Upper lobe of left lung (tissue), 6 donors: ENCODE data around the gene CDCA5. TPM values are rescaled to one million over a fixed set of nuclear protein-coding genes. Genes with fewer than 3 reads are reported as not detected.

ENCODE experiments used
- ATAC-seq, 2 donors: fragments of 200-7000 bp; cut with Tn5 transposase; one replicate each; pipeline ENCODE4 v1.9.1; 2022; ENCODE audit warnings: mild to moderate bottlenecking in 2 of 2, moderate library complexity in 2 of 2; ENCODE audit not compliant: low FRiP score in 2 of 2
- DNase-seq, 2 donors: peaks; one replicate each; pipeline ENCODE4 v3.0.0-alpha.2; 2019 to 2020
- H3K27ac ChIP-seq, 4 donors: fragments of 200-600 bp; sonication (generic); one replicate each; pipeline ENCODE4 v1.5.1; 2016 to 2019
- H3K27me3 ChIP-seq, 4 donors: fragments of 200-600 bp; sonication (generic); one replicate each; pipeline ENCODE4 v1.5.1; 2017 to 2019
- H3K36me3 ChIP-seq, 4 donors: fragments of 200-600 bp; sonication (generic); one replicate each; pipeline ENCODE4 v1.5.1; 2016 to 2019
- H3K4me1 ChIP-seq, 4 donors: fragments of 200-600 bp; sonication (generic); one replicate each; pipeline ENCODE4 v1.5.1; 2018 to 2019
- H3K4me3 ChIP-seq, 4 donors: fragments of 200-600 bp; sonication (generic); one replicate each; pipeline ENCODE4 v1.5.1; 2017 to 2019; ENCODE audit warnings: mild to moderate bottlenecking in 2 of 4, moderate library complexity in 1 of 4
- H3K9me3 ChIP-seq, 4 donors: fragments of 200-600 bp; sonication (generic); one replicate each; pipeline ENCODE4 v1.5.1; 2018 to 2019
- EP300 ChIP-seq, 4 donors: sonication (generic); formaldehyde crosslinking; IDR thresholded peaks; one replicate each; pipeline ENCODE4 v1.5.1; 2017; ENCODE audit warnings: antibody characterized with exemption in 4 of 4, control low read depth in 2 of 4
- POLR2A ChIP-seq, 4 donors: fragments of 450-650 bp; IDR thresholded peaks; one replicate each; pipeline ENCODE4 v1.5.1; 2016 to 2017; ENCODE audit warnings: antibody characterized with exemption in 4 of 4, mild to moderate bottlenecking in 2 of 4
- POLR2AphosphoS5 ChIP-seq, 2 donors: sonication (generic); formaldehyde crosslinking; IDR thresholded peaks; one replicate each; pipeline ENCODE4 v1.5.1; 2017; ENCODE audit warnings: antibody characterized with exemption in 2 of 2
- WGBS, 2 donors: methylation state at CpG; one replicate each; pipeline ENCODE4 v1.1.5; 2017 to 2018; 5-methylcytosine and 5-hydroxymethylcytosine counted together
- total RNA-seq, 6 donors: library from RNA; depleted of rRNA in 4 of 6; stranded (reverse); fragments of >200 nt in 4 of 6; gene quantifications; one replicate each; pipeline versions ENCODE4 v1.1.0 to v1.2.1, GENCODE V29; 2016 to 2021
- TF ChIP-seq, protein P1 (sequence below), 6 experiments: fragments of 450-650 bp in 4 of 6; fragments of 200-600 bp in 2 of 6; sonication (generic) in 2 of 6; IDR thresholded peaks; one replicate each; pipeline ENCODE4 v1.5.1; 2016 to 2019; ENCODE audit warnings: antibody characterized with exemption in 6 of 6
- donor health status: DM: no; HTN: no; CAD: no; lungs with moderate emphysema.
- donor health status: DM: no; HTN: yes; CAD: no; lungs with severe emphysema.

Gene CDCA5
- total RNA-seq, 6 donors from 2014 or later: 1.0 to 4.4 (median 1.8) TPM

DNA sequence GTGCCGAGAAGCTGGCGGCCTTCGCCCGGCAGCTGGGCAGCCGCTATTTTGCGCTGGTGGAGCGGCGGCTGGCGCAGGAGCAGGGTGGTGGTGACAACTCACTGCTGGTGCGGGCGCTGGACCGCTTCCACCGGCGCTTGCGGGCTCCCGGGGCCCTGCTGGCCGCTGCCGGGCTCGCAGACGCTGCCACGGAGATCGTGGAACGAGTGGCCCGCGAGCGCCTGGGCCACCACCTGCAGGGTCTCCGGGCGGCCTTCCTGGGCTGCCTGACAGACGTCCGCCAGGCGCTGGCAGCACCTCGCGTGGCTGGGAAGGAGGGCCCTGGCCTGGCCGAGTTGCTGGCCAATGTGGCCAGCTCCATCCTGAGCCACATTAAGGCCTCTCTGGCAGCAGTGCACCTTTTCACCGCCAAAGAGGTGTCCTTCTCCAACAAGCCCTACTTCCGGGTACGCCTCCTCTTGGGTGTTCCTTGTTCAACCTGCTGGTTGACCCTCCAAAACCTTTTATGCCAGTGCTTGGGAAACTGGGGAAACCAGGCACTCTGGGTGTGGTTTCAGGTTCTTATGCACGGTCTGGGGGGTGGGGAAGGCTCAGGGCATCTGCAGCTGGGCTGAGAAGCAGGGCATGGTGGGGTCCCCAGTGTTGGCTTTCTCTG, 24.8 kb upstream of the CDCA5 start:
- H3K27me3 ChIP-seq: no peaks in the 10 kb centered on the region
- peak in 1 of 4 donors; percentile 5 for TF ChIP-seq POLR2A (IDR thresholded peaks at IDR 0.05)
- no peak for TF ChIP-seq POLR2AphosphoS5 (IDR thresholded peaks at IDR 0.05)
- H3K4me1 ChIP-seq: peaks cover 37 to 59% (median 46%) of the 10 kb centered on the region in 4 donors
- peak overlapping the region in 2 of 4 donors; percentile 35 to 47 for H3K27ac ChIP-seq
- no peak for ATAC-seq
- peak; percentile 80 to 85 for DNase-seq
- H3K36me3 ChIP-seq: peaks cover 8 to 31% (median 23%) of the 10 kb centered on the region in 4 donors
- WGBS, 2 donors: 89 to 91% methylated on average over 11 to 38 of the region's 38 CpGs
- no peak overlapping the region for H3K4me3 ChIP-seq
- no peaks in the 10 kb centered on the region for H3K9me3 ChIP-seq

DNA sequence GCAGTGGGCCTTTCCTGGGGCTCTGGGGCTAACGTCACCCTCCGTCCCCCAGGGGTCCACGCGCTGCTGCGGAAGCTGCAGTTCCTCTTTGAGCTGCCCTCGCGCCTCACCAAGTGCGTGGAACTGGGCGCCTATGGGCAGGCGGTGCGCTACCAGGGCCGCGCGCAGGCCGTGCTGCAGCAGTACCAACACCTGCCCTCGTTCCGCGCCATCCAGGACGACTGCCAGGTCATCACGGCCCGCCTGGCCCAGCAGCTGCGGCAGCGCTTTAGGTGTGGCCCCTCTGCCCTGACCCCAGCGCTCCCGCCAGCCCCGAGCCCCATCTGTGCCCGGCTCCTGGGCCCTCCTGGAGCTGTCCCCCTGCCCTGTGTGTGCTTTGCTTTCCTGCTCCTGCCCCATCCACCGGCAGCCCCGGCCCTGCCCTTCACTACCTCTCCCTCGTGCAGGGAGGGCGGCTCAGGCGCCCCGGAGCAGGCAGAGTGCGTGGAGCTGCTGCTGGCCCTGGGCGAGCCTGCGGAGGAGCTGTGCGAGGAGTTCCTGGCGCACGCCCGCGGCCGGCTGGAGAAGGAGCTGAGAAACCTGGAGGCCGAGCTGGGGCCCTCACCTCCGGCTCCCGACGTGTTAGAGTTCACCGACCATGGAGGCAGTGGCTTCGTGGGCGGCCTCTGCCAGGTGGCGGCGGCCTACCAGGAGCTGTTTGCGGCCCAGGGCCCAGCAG, 24.1 kb upstream of the CDCA5 start:
- Histone ChIP-seq H3K27ac (peak overlapping the region in 2 of 4 donors; percentile 35 to 47), H3K9me3 (no peaks in the 10 kb centered on the region), H3K4me1 (peaks cover 30 to 52% (median 39%) of the 10 kb centered on the region in 4 donors), H3K27me3 (no peaks in the 10 kb centered on the region), H3K4me3 (no peak overlapping the region), H3K36me3 (peaks cover 8 to 31% (median 23%) of the 10 kb centered on the region in 4 donors)
- 94 to 97% methylated on average over 34 to 45 of the region's 52 CpGs for WGBS, 2 donors
- ATAC-seq (no peak), DNase-seq (peak in 1 of 2 donors; percentile 85)
- TF ChIP-seq POLR2A (IDR thresholded peaks at IDR 0.05): no peak
- no peak for TF ChIP-seq POLR2AphosphoS5 (IDR thresholded peaks at IDR 0.05)
- TF ChIP-seq, protein P1, sequence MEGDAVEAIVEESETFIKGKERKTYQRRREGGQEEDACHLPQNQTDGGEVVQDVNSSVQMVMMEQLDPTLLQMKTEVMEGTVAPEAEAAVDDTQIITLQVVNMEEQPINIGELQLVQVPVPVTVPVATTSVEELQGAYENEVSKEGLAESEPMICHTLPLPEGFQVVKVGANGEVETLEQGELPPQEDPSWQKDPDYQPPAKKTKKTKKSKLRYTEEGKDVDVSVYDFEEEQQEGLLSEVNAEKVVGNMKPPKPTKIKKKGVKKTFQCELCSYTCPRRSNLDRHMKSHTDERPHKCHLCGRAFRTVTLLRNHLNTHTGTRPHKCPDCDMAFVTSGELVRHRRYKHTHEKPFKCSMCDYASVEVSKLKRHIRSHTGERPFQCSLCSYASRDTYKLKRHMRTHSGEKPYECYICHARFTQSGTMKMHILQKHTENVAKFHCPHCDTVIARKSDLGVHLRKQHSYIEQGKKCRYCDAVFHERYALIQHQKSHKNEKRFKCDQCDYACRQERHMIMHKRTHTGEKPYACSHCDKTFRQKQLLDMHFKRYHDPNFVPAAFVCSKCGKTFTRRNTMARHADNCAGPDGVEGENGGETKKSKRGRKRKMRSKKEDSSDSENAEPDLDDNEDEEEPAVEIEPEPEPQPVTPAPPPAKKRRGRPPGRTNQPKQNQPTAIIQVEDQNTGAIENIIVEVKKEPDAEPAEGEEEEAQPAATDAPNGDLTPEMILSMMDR (IDR thresholded peaks at IDR 0.05): no peak
- no peak for TF ChIP-seq EP300 (IDR thresholded peaks at IDR 0.05)

DNA sequence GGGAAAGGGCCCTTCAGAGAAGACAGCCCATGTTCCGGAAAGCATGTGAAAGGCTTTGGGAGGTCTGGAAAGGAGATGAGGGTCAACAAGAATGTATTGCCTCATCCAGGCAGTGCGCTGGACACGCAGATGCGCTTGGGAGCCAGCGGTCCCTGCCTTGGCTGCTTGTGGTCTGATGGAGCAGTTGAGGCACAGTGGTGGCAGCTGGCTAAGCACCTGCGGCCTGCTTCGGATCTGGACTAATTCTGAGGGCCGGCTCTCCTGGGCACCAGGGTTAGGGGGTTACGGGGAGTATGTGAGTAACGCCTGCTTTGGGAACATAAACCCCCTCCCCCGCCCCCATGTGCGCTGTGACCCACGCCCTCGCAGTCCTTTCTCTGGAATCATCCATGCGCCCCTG, 23.2 kb upstream of the CDCA5 start:
- Histone ChIP-seq H3K4me3 (no peak overlapping the region), H3K36me3 (peaks cover 8 to 31% (median 23%) of the 10 kb centered on the region in 4 donors), H3K9me3 (no peaks in the 10 kb centered on the region), H3K4me1 (peaks cover 25 to 51% (median 35%) of the 10 kb centered on the region in 4 donors), H3K27me3 (no peaks in the 10 kb centered on the region), H3K27ac (no peak overlapping the region)
- 92 to 95% methylated on average over 9 to 15 of the region's 15 CpGs for WGBS, 2 donors
- ATAC-seq (no peak), DNase-seq (peak in 1 of 2 donors; percentile 34)
- no peak for TF ChIP-seq POLR2AphosphoS5 (IDR thresholded peaks at IDR 0.05)
- TF ChIP-seq POLR2A (IDR thresholded peaks at IDR 0.05): no peak
- TF ChIP-seq EP300 (IDR thresholded peaks at IDR 0.05): no peak
- TF ChIP-seq, protein P1 (IDR thresholded peaks at IDR 0.05): no peak

DNA sequence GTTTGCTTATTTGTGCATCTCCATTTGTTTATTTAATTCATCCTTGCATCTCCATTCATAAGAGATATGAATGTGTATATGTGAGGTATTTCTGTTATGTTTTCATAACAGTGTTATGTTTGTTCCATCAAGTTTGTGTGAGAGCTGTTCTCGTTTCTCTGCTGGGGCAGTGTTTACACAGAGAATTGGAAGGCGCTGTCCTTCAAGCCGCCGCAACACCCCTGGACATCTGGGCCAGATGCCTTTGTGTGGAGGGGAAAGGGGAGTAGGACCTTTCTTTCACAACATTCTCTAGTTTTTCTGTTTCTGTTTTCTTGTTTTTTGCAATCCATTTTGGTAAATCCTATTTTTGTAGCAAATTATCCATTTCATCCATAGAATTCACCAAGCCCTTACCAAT, 20.8 kb upstream of the CDCA5 start:
- Histone ChIP-seq H3K27ac (peak overlapping the region in 2 of 4 donors; percentile 19 to 25), H3K9me3 (no peaks in the 10 kb centered on the region), H3K36me3 (peaks cover 8 to 29% (median 22%) of the 10 kb centered on the region in 4 donors), H3K4me1 (peaks cover 8 to 39% (median 14%) of the 10 kb centered on the region in 4 donors), H3K4me3 (no peak overlapping the region), H3K27me3 (no peaks in the 10 kb centered on the region)
- WGBS, 2 donors: 70 to 73% methylated on average over 4 of the region's 4 CpGs
- TF ChIP-seq POLR2AphosphoS5 (IDR thresholded peaks at IDR 0.05) (no peak), POLR2A (IDR thresholded peaks at IDR 0.05) (no peak), EP300 (IDR thresholded peaks at IDR 0.05) (no peak)
- TF ChIP-seq, protein P1 (IDR thresholded peaks at IDR 0.05): no peak
- no peak for ATAC-seq
- DNase-seq: no peak

DNA sequence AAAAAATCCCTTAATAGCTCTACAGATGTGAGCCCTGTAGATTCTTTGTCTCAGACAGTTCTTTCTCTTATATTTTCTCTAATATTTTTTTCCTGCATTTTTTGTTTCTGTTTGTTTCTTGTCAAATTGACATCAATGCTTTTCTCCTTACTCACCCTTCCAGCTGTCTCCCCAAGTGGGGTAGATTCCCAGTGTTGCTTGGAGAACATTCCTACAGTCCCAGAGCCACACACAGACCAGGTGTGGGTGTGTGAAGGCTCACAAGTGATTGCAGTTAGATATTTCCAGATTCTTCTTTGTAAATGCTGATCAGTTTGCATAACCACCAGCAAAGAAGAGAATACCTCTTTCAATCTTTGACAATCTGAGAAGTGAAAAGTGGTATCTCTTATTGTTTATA, 19.6 kb upstream of the CDCA5 start:
- Histone ChIP-seq H3K9me3 (no peaks in the 10 kb centered on the region), H3K27ac (no peak overlapping the region), H3K27me3 (no peaks in the 10 kb centered on the region), H3K4me1 (peaks cover 8 to 30% (median 11%) of the 10 kb centered on the region in 4 donors), H3K4me3 (no peak overlapping the region), H3K36me3 (peaks cover 8 to 21% (median 15%) of the 10 kb centered on the region in 4 donors)
- DNase-seq (no peak), ATAC-seq (no peak)
- TF ChIP-seq EP300 (IDR thresholded peaks at IDR 0.05) (no peak), POLR2A (IDR thresholded peaks at IDR 0.05) (no peak), POLR2AphosphoS5 (IDR thresholded peaks at IDR 0.05) (no peak)
- TF ChIP-seq, protein P1 (IDR thresholded peaks at IDR 0.05): no peak
